Skeletal muscle tissue (tissue), 4 donors: ENCODE results near the gene PLCH1. TPM values are rescaled to one million over a fixed set of nuclear protein-coding genes. Genes with fewer than 3 reads are reported as not detected.

Source experiments
- H3K27ac ChIP-seq: one replicate; pipeline ENCODE4 v1.7.0; 2013; ENCODE audit warnings: mild to moderate bottlenecking, low read depth, low read length, inconsistent platforms
- H3K27me3 ChIP-seq, 3 donors: one replicate each; pipeline ENCODE4 v1.7.0; 2013; ENCODE audit warnings: low read length in 3 of 3; ENCODE audit not compliant: control insufficient read depth in 3 of 3, insufficient read depth in 3 of 3
- H3K36me3 ChIP-seq, 3 donors: one replicate each; pipeline ENCODE4 v1.7.0; 2013; ENCODE audit warnings: low read length in 3 of 3; ENCODE audit not compliant: control insufficient read depth in 3 of 3, insufficient read depth in 3 of 3
- H3K4me1 ChIP-seq, 3 donors: one replicate each; pipeline ENCODE4 v1.7.0; 2013; ENCODE audit warnings: low read length in 3 of 3, mild to moderate bottlenecking in 3 of 3; ENCODE audit not compliant: control insufficient read depth in 3 of 3, insufficient read depth in 3 of 3
- H3K4me3 ChIP-seq, 3 donors: one replicate each; pipeline ENCODE4 v1.7.0; 2013; ENCODE audit warnings: low read length in 3 of 3
- H3K9ac ChIP-seq, 3 donors: one replicate each; pipeline ENCODE4 v1.7.0; 2013; ENCODE audit warnings: low read length in 3 of 3, mild to moderate bottlenecking in 3 of 3, moderate library complexity in 2 of 3, low read depth in 1 of 3
- H3K9me3 ChIP-seq, 3 donors: one replicate each; pipeline ENCODE4 v1.7.0; 2013; ENCODE audit warnings: low read length in 3 of 3; ENCODE audit not compliant: control insufficient read depth in 3 of 3
- total RNA-seq: library from RNA; depleted of rRNA; stranded (reverse); fragments of >200 nt; gene quantifications from one replicate; pipeline ENCODE4 v1.2.3, GENCODE V29; 2014
- donor health status: Osteomylitis.

Gene PLCH1
- total RNA-seq, 1 donor from 2014 or later: 0.52 TPM

- H3K9ac ChIP-seq: no peak overlapping the region
- no peak overlapping the region for H3K4me3 ChIP-seq
- no peak overlapping the region for H3K27ac ChIP-seq
- H3K27me3 ChIP-seq: no peaks in the 10 kb centered on the region
- no peaks in the 10 kb centered on the region for H3K36me3 ChIP-seq
- H3K4me1 ChIP-seq: no peaks in the 10 kb centered on the region
- peaks cover 0 to 3% (median 0%) of the 10 kb centered on the region in 3 donors for H3K9me3 ChIP-seq
These were observed 140.7 kb downstream of the PLCH1 start for GRCh38 chr3:155604126-155604525.

GRCh38 chr3:155603302-155603701, 141.6 kb downstream of the PLCH1 start:
- Histone ChIP-seq H3K9ac (no peak overlapping the region), H3K27me3 (no peaks in the 10 kb centered on the region), H3K9me3 (peaks cover 0 to 1% (median 0%) of the 10 kb centered on the region in 3 donors), H3K4me1 (no peaks in the 10 kb centered on the region), H3K4me3 (no peak overlapping the region), H3K36me3 (no peaks in the 10 kb centered on the region), H3K27ac (no peak overlapping the region)

- no peak overlapping the region for H3K4me3 ChIP-seq
- H3K27ac ChIP-seq: no peak overlapping the region
- H3K4me1 ChIP-seq: no peaks in the 10 kb centered on the region
- no peak overlapping the region for H3K9ac ChIP-seq
- H3K27me3 ChIP-seq: no peaks in the 10 kb centered on the region
- no peaks in the 10 kb centered on the region for H3K9me3 ChIP-seq
- H3K36me3 ChIP-seq: no peaks in the 10 kb centered on the region
These were observed 142.6 kb downstream of the PLCH1 start for GRCh38 chr3:155602307-155602706.

- Histone ChIP-seq H3K27me3 (no peaks in the 10 kb centered on the region), H3K27ac (no peak overlapping the region), H3K9me3 (no peaks in the 10 kb centered on the region), H3K4me3 (no peak overlapping the region), H3K9ac (no peak overlapping the region), H3K36me3 (no peaks in the 10 kb centered on the region), H3K4me1 (no peaks in the 10 kb centered on the region)
These were observed 146.2 kb downstream of the PLCH1 start for GRCh38 chr3:155598671-155599070.

- H3K9me3 ChIP-seq: no peaks in the 10 kb centered on the region
These were observed 148.3 kb downstream of the PLCH1 start for GRCh38 chr3:155596615-155597014.

GRCh38 chr3:155595371-155595770, 149.5 kb downstream of the PLCH1 start:
- H3K36me3 ChIP-seq: no peaks in the 10 kb centered on the region
- H3K4me1 ChIP-seq: no peaks in the 10 kb centered on the region
- no peak overlapping the region for H3K4me3 ChIP-seq
- no peaks in the 10 kb centered on the region for H3K27me3 ChIP-seq
- no peaks in the 10 kb centered on the region for H3K9me3 ChIP-seq
- H3K27ac ChIP-seq: no peak overlapping the region
- no peak overlapping the region for H3K9ac ChIP-seq

More at GRCh38 chr3:155596615-155597014, 148.3 kb downstream of the PLCH1 start:
- Histone ChIP-seq H3K9ac (no peak overlapping the region), H3K36me3 (no peaks in the 10 kb centered on the region), H3K4me1 (no peaks in the 10 kb centered on the region), H3K4me3 (no peak overlapping the region), H3K27me3 (no peaks in the 10 kb centered on the region), H3K27ac (no peak overlapping the region)

GRCh38 chr3:155594526-155595187, 150.2 kb downstream of the PLCH1 start:
- Histone ChIP-seq H3K36me3 (no peaks in the 10 kb centered on the region), H3K4me1 (no peaks in the 10 kb centered on the region), H3K4me3 (no peak overlapping the region), H3K27ac (no peak overlapping the region), H3K9me3 (no peaks in the 10 kb centered on the region), H3K27me3 (no peaks in the 10 kb centered on the region), H3K9ac (no peak overlapping the region)

- no peaks in the 10 kb centered on the region for H3K9me3 ChIP-seq
- no peak overlapping the region for H3K27ac ChIP-seq
- no peaks in the 10 kb centered on the region for H3K4me1 ChIP-seq
- H3K36me3 ChIP-seq: no peaks in the 10 kb centered on the region
- H3K4me3 ChIP-seq: no peak overlapping the region
- H3K27me3 ChIP-seq: no peaks in the 10 kb centered on the region
- H3K9ac ChIP-seq: no peak overlapping the region
These were observed 157.3 kb downstream of the PLCH1 start for GRCh38 chr3:155587581-155587980.

- Histone ChIP-seq H3K36me3 (no peaks in the 10 kb centered on the region), H3K27me3 (no peaks in the 10 kb centered on the region)
These were observed 159.5 kb downstream of the PLCH1 start for GRCh38 chr3:155585384-155585783.

GRCh38 chr3:155581579-155581978, 163.3 kb downstream of the PLCH1 start:
- H3K9me3 ChIP-seq: no peaks in the 10 kb centered on the region
- no peaks in the 10 kb centered on the region for H3K4me1 ChIP-seq
- no peaks in the 10 kb centered on the region for H3K36me3 ChIP-seq
- H3K27ac ChIP-seq: no peak overlapping the region
- H3K9ac ChIP-seq: no peak overlapping the region
- no peaks in the 10 kb centered on the region for H3K27me3 ChIP-seq
- no peak overlapping the region for H3K4me3 ChIP-seq

More at GRCh38 chr3:155585384-155585783, 159.5 kb downstream of the PLCH1 start:
- no peaks in the 10 kb centered on the region for H3K9me3 ChIP-seq
- no peak overlapping the region for H3K9ac ChIP-seq
- H3K4me3 ChIP-seq: no peak overlapping the region
- no peak overlapping the region for H3K27ac ChIP-seq
- no peaks in the 10 kb centered on the region for H3K4me1 ChIP-seq
